SH-SY5Y (cell line): Measurements from ENCODE around the gene TNFRSF4.

Experiments used
- GATA2 ChIP-seq: IDR thresholded peaks from 2 replicates; pipeline ENCODE4 v1.6.1; 2011; ENCODE audit warnings: mild to moderate bottlenecking, low read depth, low read length
- GATA3 ChIP-seq: IDR thresholded peaks from 2 replicates; pipeline ENCODE4 v1.6.1; 2011; ENCODE audit warnings: low read depth, mild to moderate bottlenecking, low read length, moderate library complexity

- TF ChIP-seq GATA2 (no peak), GATA3 (no peak)
Observed at GRCh38 chr1:1247341-1247913, 33.5 kb upstream of the TNFRSF4 start.
